ENCODE results near the gene TDRD10. TPM values are rescaled to one million over a fixed set of nuclear protein-coding genes. Genes with fewer than 3 reads are reported as not detected.

Gene TDRD10
- total RNA-seq, 2 donors from 2014 or later: 0.52 to 2.6 TPM

DNA sequence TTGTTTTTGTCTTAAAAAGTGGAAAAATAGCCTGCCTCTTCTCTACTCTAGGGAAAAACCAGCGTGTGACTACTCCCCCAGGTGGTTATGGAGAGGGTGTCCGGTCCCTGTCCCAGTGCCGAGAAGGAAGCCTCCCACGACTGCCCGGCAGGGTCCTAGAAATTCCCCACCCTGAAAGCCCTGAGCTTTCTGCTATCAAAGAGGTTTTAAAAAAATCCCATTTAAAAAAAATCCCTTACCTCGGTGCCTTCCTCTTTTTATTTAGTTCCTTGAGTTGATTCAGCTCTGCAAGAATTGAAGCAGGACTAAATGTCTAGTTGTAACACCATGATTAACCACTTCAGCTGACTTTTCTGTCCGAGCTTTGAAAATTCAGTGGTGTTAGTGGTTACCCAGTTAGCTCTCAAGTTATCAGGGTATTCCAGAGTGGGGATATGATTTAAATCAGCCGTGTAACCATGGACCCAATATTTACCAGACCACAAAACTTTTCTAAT, 35.0 kb upstream of the TDRD10 start:
- ATAC-seq (no peak), DNase-seq (no peak)
- Histone ChIP-seq H3K4me3 (no peak overlapping the region), H3K4me1 (peaks cover 7% of the 10 kb centered on the region), H3K27ac (no peak overlapping the region), H3K36me3 (replicated peaks in 1 of 2; ENCODE audit: insufficient read depth in 1 of 2, low read depth in 2 of 2) (no peaks in the 10 kb centered on the region), H3K27me3 (no peaks in the 10 kb centered on the region), H3K9me3 (no peaks in the 10 kb centered on the region)
- intact Hi-C loops (cut with DNase I): no loop called here
- 47 to 58% methylated on average over 8 of the region's 8 CpGs for WGBS, 2 donors
- no peak for TF ChIP-seq POLR2A (IDR thresholded peaks at IDR 0.05)
- TF ChIP-seq, protein P1, sequence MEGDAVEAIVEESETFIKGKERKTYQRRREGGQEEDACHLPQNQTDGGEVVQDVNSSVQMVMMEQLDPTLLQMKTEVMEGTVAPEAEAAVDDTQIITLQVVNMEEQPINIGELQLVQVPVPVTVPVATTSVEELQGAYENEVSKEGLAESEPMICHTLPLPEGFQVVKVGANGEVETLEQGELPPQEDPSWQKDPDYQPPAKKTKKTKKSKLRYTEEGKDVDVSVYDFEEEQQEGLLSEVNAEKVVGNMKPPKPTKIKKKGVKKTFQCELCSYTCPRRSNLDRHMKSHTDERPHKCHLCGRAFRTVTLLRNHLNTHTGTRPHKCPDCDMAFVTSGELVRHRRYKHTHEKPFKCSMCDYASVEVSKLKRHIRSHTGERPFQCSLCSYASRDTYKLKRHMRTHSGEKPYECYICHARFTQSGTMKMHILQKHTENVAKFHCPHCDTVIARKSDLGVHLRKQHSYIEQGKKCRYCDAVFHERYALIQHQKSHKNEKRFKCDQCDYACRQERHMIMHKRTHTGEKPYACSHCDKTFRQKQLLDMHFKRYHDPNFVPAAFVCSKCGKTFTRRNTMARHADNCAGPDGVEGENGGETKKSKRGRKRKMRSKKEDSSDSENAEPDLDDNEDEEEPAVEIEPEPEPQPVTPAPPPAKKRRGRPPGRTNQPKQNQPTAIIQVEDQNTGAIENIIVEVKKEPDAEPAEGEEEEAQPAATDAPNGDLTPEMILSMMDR (IDR thresholded peaks at IDR 0.05): peak in 3 of 7 experiments; percentile 6 to 30 (median 13)

DNA sequence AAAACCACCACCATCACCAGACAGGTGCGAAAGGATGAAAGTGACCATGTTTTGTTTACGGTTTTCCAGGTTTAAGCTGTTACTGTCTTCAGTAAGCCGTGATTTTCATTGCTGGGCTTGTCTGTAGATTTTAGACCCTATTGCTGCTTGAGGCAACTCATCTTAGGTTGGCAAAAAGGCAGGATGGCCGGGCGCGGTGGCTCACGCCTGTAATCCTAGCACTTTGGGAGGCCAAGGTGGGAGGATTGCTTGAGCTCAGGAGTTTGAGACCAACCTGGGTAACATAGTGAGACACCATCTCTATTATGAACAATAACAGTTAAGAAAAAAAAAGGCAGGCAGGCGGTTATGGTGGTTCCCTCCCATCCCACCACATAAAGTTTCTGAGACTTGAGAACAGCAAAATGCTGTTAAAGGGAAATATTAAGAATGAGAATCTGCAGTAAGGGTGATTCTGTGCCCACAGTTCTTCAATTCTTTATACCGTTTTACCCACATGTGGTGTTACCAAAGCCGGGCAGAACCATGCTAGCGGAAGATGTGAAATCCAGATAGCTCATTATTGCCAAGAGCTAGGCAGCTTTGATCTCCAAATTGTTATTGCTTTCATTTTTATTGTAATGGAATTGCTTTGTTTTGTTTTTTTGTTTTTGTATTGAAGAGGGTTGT, 34.5 kb upstream of the TDRD10 start:
- no peak overlapping the region for H3K27ac ChIP-seq
- no peaks in the 10 kb centered on the region for H3K36me3 ChIP-seq (replicated peaks in 1 of 2; ENCODE audit: insufficient read depth in 1 of 2, low read depth in 2 of 2)
- H3K4me3 ChIP-seq: no peak overlapping the region
- no peaks in the 10 kb centered on the region for H3K27me3 ChIP-seq
- intact Hi-C loops (cut with DNase I): no loop called here
- no peak for TF ChIP-seq POLR2A (IDR thresholded peaks at IDR 0.05)
- WGBS, 2 donors: 88 to 89% methylated on average over 11 of the region's 11 CpGs
- peaks cover 7% of the 10 kb centered on the region for H3K4me1 ChIP-seq
- H3K9me3 ChIP-seq: no peaks in the 10 kb centered on the region
- no peak for DNase-seq
- ATAC-seq: no peak

DNA sequence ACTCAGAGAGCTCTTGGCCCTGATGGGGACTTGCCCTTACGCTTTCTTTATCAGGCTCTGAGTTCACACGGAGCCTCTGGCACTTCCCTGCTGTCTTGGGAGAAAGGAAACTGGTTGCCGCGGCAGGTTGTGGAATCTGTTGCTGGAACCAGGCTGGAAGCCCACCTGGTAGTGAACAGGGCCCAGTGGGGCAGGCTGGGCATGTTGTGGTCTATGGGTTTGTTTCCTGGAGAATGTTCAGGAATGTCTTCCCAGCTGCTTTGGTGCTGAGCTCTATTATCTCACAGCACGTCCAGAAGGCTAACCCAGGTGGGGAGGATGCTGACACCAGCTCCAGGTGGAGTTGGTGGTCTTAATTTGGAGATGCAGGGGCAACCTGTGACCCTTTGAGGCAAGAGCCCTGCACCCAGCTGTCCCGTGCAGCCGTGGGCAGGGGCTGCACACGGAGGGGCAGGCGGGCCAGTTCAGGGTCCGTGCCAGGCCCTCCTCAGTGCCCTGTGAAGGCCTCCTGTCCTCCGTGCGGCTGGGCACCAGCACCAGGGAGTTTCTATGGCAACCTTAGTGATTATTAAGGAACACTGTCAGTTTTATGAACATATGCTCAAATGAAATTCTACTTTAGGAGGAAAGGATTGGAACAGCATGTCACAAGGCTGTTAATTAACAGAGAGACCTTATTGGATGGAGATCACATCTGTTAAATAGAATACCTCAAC, 33.3 kb upstream of the TDRD10 start:
- H3K27ac ChIP-seq: peak overlapping the region in 2 of 4 donors; percentile 6 to 38
- ATAC-seq: peak; percentile 48
- H3K4me1 ChIP-seq: peaks cover 7% of the 10 kb centered on the region
- no peaks in the 10 kb centered on the region for H3K9me3 ChIP-seq
- TF ChIP-seq POLR2A (IDR thresholded peaks at IDR 0.05): no peak
- TF ChIP-seq, protein P1 (IDR thresholded peaks at IDR 0.05): no peak
- WGBS, 2 donors: 70 to 71% methylated on average over 7 to 12 of the region's 12 CpGs
- H3K36me3 ChIP-seq (replicated peaks in 1 of 2; ENCODE audit: insufficient read depth in 1 of 2, low read depth in 2 of 2): no peaks in the 10 kb centered on the region
- H3K27me3 ChIP-seq: no peaks in the 10 kb centered on the region
- intact Hi-C loops (cut with DNase I): no loop called here
- peak in 1 of 4 donors; percentile 29 for DNase-seq
- H3K4me3 ChIP-seq: no peak overlapping the region

DNA sequence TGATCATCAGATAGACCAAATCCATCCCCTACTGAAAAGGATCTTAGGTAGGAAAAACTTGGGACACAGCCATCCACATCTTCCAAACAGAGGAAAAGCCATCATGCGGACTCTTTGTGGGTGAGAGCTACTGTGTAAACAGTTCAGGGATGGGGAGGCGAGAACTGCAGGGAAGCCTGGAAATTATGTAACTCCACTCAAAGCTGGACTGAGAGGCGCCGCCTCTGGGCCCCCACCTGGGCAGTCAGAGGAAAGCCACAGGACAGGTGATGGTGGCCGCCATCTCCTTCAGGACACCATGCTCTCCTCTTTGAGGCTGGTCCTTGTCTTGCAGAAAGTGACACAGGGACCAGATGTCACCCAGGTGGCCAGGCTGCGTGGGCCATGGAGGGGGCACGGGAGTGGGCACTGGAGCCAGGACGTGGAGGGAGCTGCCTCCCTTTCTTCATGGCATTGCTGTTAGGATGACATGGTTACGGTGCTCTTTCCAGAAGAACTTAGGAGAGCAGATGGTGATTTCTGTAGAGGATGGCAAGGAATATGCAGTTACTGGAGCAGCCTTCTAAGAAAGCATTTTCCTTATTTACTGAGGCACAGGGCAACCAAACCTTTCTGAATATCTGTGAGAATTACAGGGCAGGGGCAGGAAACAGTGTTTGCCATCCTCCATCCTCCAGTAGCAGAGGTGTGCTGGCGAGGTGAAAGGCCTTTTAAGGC, 32.0 kb upstream of the TDRD10 start:
- no peaks in the 10 kb centered on the region for H3K27me3 ChIP-seq
- WGBS, 2 donors: 85 to 88% methylated on average over 8 to 10 of the region's 10 CpGs
- ATAC-seq (no peak), DNase-seq (peak in 2 of 4 donors; percentile 24 to 33)
- intact Hi-C loops (cut with DNase I): loop anchor here (10.0 kb wide), 1 partner anchor 75 kb away; no protein-coding TSS in a partner anchor
- peaks cover 7% of the 10 kb centered on the region for H3K4me1 ChIP-seq
- TF ChIP-seq, protein P1 (IDR thresholded peaks at IDR 0.05): no peak
- TF ChIP-seq POLR2A (IDR thresholded peaks at IDR 0.05): no peak
- no peak overlapping the region for H3K27ac ChIP-seq
- H3K36me3 ChIP-seq (replicated peaks in 1 of 2; ENCODE audit: insufficient read depth in 1 of 2, low read depth in 2 of 2): no peaks in the 10 kb centered on the region
- H3K9me3 ChIP-seq: no peaks in the 10 kb centered on the region
- H3K4me3 ChIP-seq: no peak overlapping the region

DNA sequence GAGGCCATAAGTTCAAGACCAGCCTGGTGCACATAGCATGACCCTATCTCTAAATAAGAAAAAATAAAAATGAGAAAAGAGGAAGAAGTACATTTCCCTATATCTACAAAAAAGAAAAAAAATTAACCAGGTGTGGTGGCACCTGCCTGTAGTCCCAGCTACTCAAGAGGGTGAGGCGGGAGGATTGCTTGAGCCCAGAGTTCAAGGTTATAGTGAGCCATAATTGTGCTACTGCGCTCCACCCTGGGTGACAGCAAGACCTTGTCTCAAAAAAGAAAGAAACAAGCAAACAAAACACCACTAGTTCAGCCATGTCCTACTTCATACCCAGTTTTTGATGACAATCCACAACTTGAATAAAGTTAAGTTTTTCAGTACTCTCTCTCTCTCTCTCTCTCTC, 30.7 kb upstream of the TDRD10 start:
- Histone ChIP-seq H3K27me3 (no peaks in the 10 kb centered on the region), H3K36me3 (replicated peaks in 1 of 2; ENCODE audit: insufficient read depth in 1 of 2, low read depth in 2 of 2) (no peaks in the 10 kb centered on the region), H3K9me3 (no peaks in the 10 kb centered on the region), H3K27ac (no peak overlapping the region), H3K4me1 (peaks cover 7% of the 10 kb centered on the region), H3K4me3 (no peak overlapping the region)
- intact Hi-C loops (cut with DNase I): loop anchor here (10.0 kb wide), 1 partner anchor 73 kb away; no protein-coding TSS in a partner anchor
- TF ChIP-seq POLR2A (IDR thresholded peaks at IDR 0.05): no peak
- TF ChIP-seq, protein P1 (IDR thresholded peaks at IDR 0.05): no peak
- WGBS, 2 donors: 57 to 75% methylated on average over 2 of the region's 2 CpGs
- ATAC-seq: no peak
- no peak for DNase-seq

All from body of pancreas (tissue), 4 donors.